Muscle layer of duodenum (tissue), 2 donors: ENCODE results near the gene RAP1GAP.
A peak's percentile ranks its signal among the peaks of the same experiment; 100 is the strongest.

Source experiments
- H3K27ac ChIP-seq: one replicate; pipeline ENCODE4 v1.7.0; 2013; ENCODE audit warnings: mild to moderate bottlenecking, low read length
- H3K27me3 ChIP-seq: one replicate; pipeline ENCODE4 v1.7.0; 2013; ENCODE audit warnings: low read depth, mild to moderate bottlenecking, control low read depth, low read length
- H3K36me3 ChIP-seq, 2 donors: one replicate each; pipeline ENCODE4 v1.7.0; 2013; ENCODE audit warnings: low read length in 2 of 2, control low read depth in 1 of 2, mild to moderate bottlenecking in 1 of 2; ENCODE audit not compliant: insufficient read depth in 2 of 2, control insufficient read depth in 1 of 2
- H3K4me1 ChIP-seq, 2 donors: one replicate each; pipeline ENCODE4 v1.7.0; 2013; ENCODE audit warnings: low read length in 2 of 2, mild to moderate bottlenecking in 2 of 2, control low read depth in 1 of 2, moderate library complexity in 1 of 2; ENCODE audit not compliant: insufficient read depth in 2 of 2, control insufficient read depth in 1 of 2
- H3K4me3 ChIP-seq, 2 donors: one replicate each; pipeline ENCODE4 v1.7.0; 2013; ENCODE audit warnings: low read length in 2 of 2, low read depth in 1 of 2, mild to moderate bottlenecking in 1 of 2
- H3K9me3 ChIP-seq, 2 donors: one replicate each; pipeline ENCODE4 v1.7.0; 2013; ENCODE audit warnings: low read length in 2 of 2, control low read depth in 1 of 2, mild to moderate bottlenecking in 1 of 2; ENCODE audit not compliant: control insufficient read depth in 1 of 2
- donor health status: healthy.

The RAP1GAP gene

GRCh38 chr1:21659099-21659923 lies 9.8 kb downstream of the RAP1GAP start:
- H3K27me3 ChIP-seq = peaks cover 6% of the 10 kb centered on the region
- H3K27ac ChIP-seq = no peak overlapping the region
- H3K4me3 ChIP-seq = no peak overlapping the region
- H3K36me3 ChIP-seq = no peaks in the 10 kb centered on the region
- peaks cover 0 to 4% of the 10 kb centered on the region in 2 donors for H3K4me1 ChIP-seq
- H3K9me3 ChIP-seq = no peaks in the 10 kb centered on the region

GRCh38 chr1:21657456-21658190 lies 11.5 kb downstream of the RAP1GAP start:
- Histone ChIP-seq H3K27ac (no peak overlapping the region), H3K27me3 (peaks cover 6% of the 10 kb centered on the region)

GRCh38 chr1:21655748-21656147 lies 13.4 kb downstream of the RAP1GAP start:
- Histone ChIP-seq H3K4me1 (peaks cover 5 to 10% of the 10 kb centered on the region in 2 donors), H3K36me3 (no peaks in the 10 kb centered on the region), H3K27me3 (peaks cover 6% of the 10 kb centered on the region), H3K4me3 (no peak overlapping the region), H3K9me3 (no peaks in the 10 kb centered on the region), H3K27ac (no peak overlapping the region)

More at GRCh38 chr1:21657456-21658190, 11.5 kb downstream of the RAP1GAP start:
- H3K36me3 ChIP-seq = no peaks in the 10 kb centered on the region
- peaks cover 0 to 4% of the 10 kb centered on the region in 2 donors for H3K4me1 ChIP-seq
- H3K4me3 ChIP-seq = no peak overlapping the region
- H3K9me3 ChIP-seq = no peaks in the 10 kb centered on the region

- Histone ChIP-seq H3K27me3 (peaks cover 6% of the 10 kb centered on the region), H3K4me3 (no peak overlapping the region), H3K36me3 (no peaks in the 10 kb centered on the region), H3K4me1 (peaks cover 5 to 10% of the 10 kb centered on the region in 2 donors), H3K9me3 (no peaks in the 10 kb centered on the region), H3K27ac (no peak overlapping the region)
Measured at GRCh38 chr1:21655259-21655658, 13.9 kb downstream of the RAP1GAP start.

- Histone ChIP-seq H3K4me1 (peaks cover 5 to 7% of the 10 kb centered on the region in 2 donors), H3K36me3 (no peaks in the 10 kb centered on the region), H3K9me3 (no peaks in the 10 kb centered on the region), H3K27me3 (no peaks in the 10 kb centered on the region), H3K27ac (no peak overlapping the region), H3K4me3 (no peak overlapping the region)
Measured at GRCh38 chr1:21654209-21654608, 14.9 kb downstream of the RAP1GAP start.

- Histone ChIP-seq H3K27ac (no peak overlapping the region), H3K9me3 (no peaks in the 10 kb centered on the region), H3K27me3 (no peaks in the 10 kb centered on the region), H3K4me3 (no peak overlapping the region), H3K36me3 (no peaks in the 10 kb centered on the region), H3K4me1 (peaks cover 5 to 7% of the 10 kb centered on the region in 2 donors)
Measured at GRCh38 chr1:21653744-21654100, 15.4 kb downstream of the RAP1GAP start.

GRCh38 chr1:21652937-21653743 lies 16.0 kb downstream of the RAP1GAP start:
- Histone ChIP-seq H3K4me1 (peaks cover 5 to 7% of the 10 kb centered on the region in 2 donors), H3K36me3 (no peaks in the 10 kb centered on the region), H3K27me3 (no peaks in the 10 kb centered on the region), H3K9me3 (no peaks in the 10 kb centered on the region), H3K27ac (no peak overlapping the region), H3K4me3 (no peak overlapping the region)

GRCh38 chr1:21652101-21652936 lies 16.8 kb downstream of the RAP1GAP start:
- Histone ChIP-seq H3K4me1 (peaks cover 5 to 7% of the 10 kb centered on the region in 2 donors), H3K36me3 (no peaks in the 10 kb centered on the region), H3K9me3 (no peaks in the 10 kb centered on the region), H3K4me3 (no peak overlapping the region), H3K27me3 (no peaks in the 10 kb centered on the region), H3K27ac (no peak overlapping the region)

GRCh38 chr1:21651214-21652042 lies 17.7 kb downstream of the RAP1GAP start:
- peak overlapping the region; percentile 50 for H3K4me3 ChIP-seq
- no peaks in the 10 kb centered on the region for H3K36me3 ChIP-seq
- no peak overlapping the region for H3K27ac ChIP-seq
- H3K4me1 ChIP-seq = peaks cover 5 to 7% of the 10 kb centered on the region in 2 donors
- H3K9me3 ChIP-seq = no peaks in the 10 kb centered on the region
- H3K27me3 ChIP-seq = no peaks in the 10 kb centered on the region

GRCh38 chr1:21650400-21650799 lies 18.8 kb downstream of the RAP1GAP start:
- Histone ChIP-seq H3K27me3 (no peaks in the 10 kb centered on the region), H3K36me3 (no peaks in the 10 kb centered on the region), H3K4me1 (peaks cover 5 to 7% of the 10 kb centered on the region in 2 donors), H3K27ac (no peak overlapping the region), H3K9me3 (no peaks in the 10 kb centered on the region), H3K4me3 (no peak overlapping the region)
